H1 (cell line): ENCODE data around the gene PRR35. TPM values are rescaled to one million over a fixed set of nuclear protein-coding genes. Genes with fewer than 3 reads are reported as not detected.

Experiments
- CTCF ChIA-PET: fragments of 300-600 bp; sonication (Branson Sonifier 250); formaldehyde crosslinking; loops from one replicate; lab custom pipeline; 2021; ENCODE audit not compliant: partially characterized antibody; lab: Charles Lee
- POLR2A ChIA-PET: fragments of 300-600 bp; sonication (Branson Sonifier 250); formaldehyde crosslinking; loops from one replicate; lab custom pipeline; 2021; ENCODE audit warnings: inconsistent platforms; ENCODE audit not compliant: partially characterized antibody; lab: Charles Lee
- DNase-seq, 2 experiments: peaks; one replicate each; pipeline versions ENCODE4 v3.0.0 to v3.0.0-alpha.2; 2010 to 2022; ENCODE audit warnings: low spot score in 2 of 2, low read depth in 1 of 2, mixed read lengths in 1 of 2
- FAIRE-seq: peaks from 2 replicates; lab custom pipeline; 2011; peaks lifted over from hg19 to GRCh38; lab: Jason Lieb, UNC
- H2AFZ ChIP-seq: 2 replicates; pipeline ENCODE4 v1.8.1; 2012; ENCODE audit warnings: low read length, inconsistent platforms
- H2AK5ac ChIP-seq: 2 replicates; pipeline ENCODE4 v1.6.1; 2013; ENCODE audit warnings: low read depth, low read length
- H2BK120ac ChIP-seq: replicated peaks from 2 replicates; pipeline ENCODE3; 2013; ENCODE audit warnings: low read depth, low read length, inconsistent platforms
- H2BK12ac ChIP-seq: 2 replicates; pipeline ENCODE4 v1.6.1; 2013; ENCODE audit warnings: low read depth, low read length
- H2BK15ac ChIP-seq: 2 replicates; pipeline ENCODE4 v1.6.1; 2013; ENCODE audit warnings: low read length
- H2BK20ac ChIP-seq: 2 replicates; pipeline ENCODE4 v1.6.1; 2013; ENCODE audit warnings: low read length
- H2BK5ac ChIP-seq: 2 replicates; pipeline ENCODE4 v1.6.1; 2013; ENCODE audit warnings: low read depth, low read length
- H3K14ac ChIP-seq: 2 replicates; pipeline ENCODE4 v1.6.1; 2013; ENCODE audit warnings: inconsistent platforms; ENCODE audit not compliant: insufficient read length
- H3K18ac ChIP-seq: 2 replicates; pipeline ENCODE4 v1.6.1; 2013; ENCODE audit warnings: low read length; ENCODE audit errors: extremely low read depth
- H3K23ac ChIP-seq: 2 replicates; pipeline ENCODE4 v1.6.1; 2013; ENCODE audit warnings: inconsistent platforms; ENCODE audit not compliant: insufficient read length
- H3K23me2 ChIP-seq: 2 replicates; pipeline ENCODE4 v1.6.1; 2013; ENCODE audit warnings: low read depth, low read length
- H3K27ac ChIP-seq: 2 replicates; pipeline ENCODE4 v1.6.1; 2011; ENCODE audit warnings: low read depth, low read length, inconsistent platforms
- H3K27me3 ChIP-seq, 4 experiments: replicated peaks in 1 of 4; 1 replicate in 1 of 4; 2 replicates in 3 of 4; pipeline versions ENCODE4 v1.6.1 to v1.8.1; 2011 to 2013; ENCODE audit warnings: low read length in 3 of 4, mild to moderate bottlenecking in 3 of 4, inconsistent platforms in 2 of 4, mixed read lengths in 2 of 4, moderate library complexity in 1 of 4; ENCODE audit not compliant: control insufficient read depth in 3 of 4, insufficient read depth in 3 of 4; ENCODE audit errors: extremely low read depth in 1 of 4
- H3K36me3 ChIP-seq, 4 experiments: 2 replicates each; pipeline versions ENCODE4 v1.6.1 to v1.8.1; 2011 to 2013; ENCODE audit warnings: mild to moderate bottlenecking in 4 of 4, low read length in 3 of 4, moderate library complexity in 2 of 4, control low read depth in 1 of 4, inconsistent platforms in 1 of 4; ENCODE audit not compliant: insufficient read depth in 4 of 4, control insufficient read depth in 2 of 4
- H3K4ac ChIP-seq: replicated peaks from 2 replicates; pipeline ENCODE3; 2013; ENCODE audit warnings: low read length, low read depth, mixed read lengths, inconsistent platforms; ENCODE audit not compliant: insufficient read length
- H3K4me1 ChIP-seq, 4 experiments: replicated peaks in 1 of 4; 1 replicate in 1 of 4; 2 replicates in 3 of 4; pipeline versions ENCODE4 v1.6.1 to v1.8.1; 2011 to 2013; ENCODE audit warnings: low read length in 3 of 4, inconsistent platforms in 2 of 4, mixed read lengths in 1 of 4; ENCODE audit not compliant: insufficient read depth in 4 of 4, control insufficient read depth in 3 of 4
- H3K4me2 ChIP-seq, 2 experiments: 2 replicates each; pipeline versions ENCODE4 v1.6.1 to v1.8.1; 2011 to 2013; ENCODE audit warnings: low read depth in 2 of 2, low read length in 2 of 2, control low read depth in 1 of 2, inconsistent platforms in 1 of 2, mild to moderate bottlenecking in 1 of 2; ENCODE audit not compliant: insufficient read depth in 1 of 2
- H3K4me3 ChIP-seq, 4 experiments: fragments of 200-600, 300-600 bp in 1 of 4; sonication (generic), shearing (Covaris generic), sonication (Bioruptor Twin) in 1 of 4; 2 replicates each; pipeline versions ENCODE4 v1.5.1 to v1.8.1; 2011 to 2016; ENCODE audit warnings: low read length in 4 of 4, low read depth in 3 of 4, control low read depth in 2 of 4, inconsistent platforms in 2 of 4, mild to moderate bottlenecking in 2 of 4, mixed read lengths in 1 of 4, moderate library complexity in 1 of 4; ENCODE audit not compliant: insufficient read depth in 2 of 4; ENCODE audit errors: extremely low read depth in 1 of 4
- H3K56ac ChIP-seq: replicated peaks from 2 replicates; pipeline ENCODE3; 2013; ENCODE audit warnings: low read depth, mild to moderate bottlenecking, mixed read lengths, low read length, inconsistent platforms; ENCODE audit not compliant: insufficient read length
- H3K79me1 ChIP-seq: 2 replicates; pipeline ENCODE4 v1.6.1; 2013; ENCODE audit warnings: low read depth, low read length, control low read depth
- H3K79me2 ChIP-seq, 2 experiments: 2 replicates each; pipeline versions ENCODE4 v1.6.1 to v1.8.1; 2012 to 2013; ENCODE audit warnings: low read length in 2 of 2, mild to moderate bottlenecking in 2 of 2, inconsistent platforms in 1 of 2; ENCODE audit not compliant: insufficient read depth in 2 of 2, control insufficient read depth in 1 of 2
- H3K9ac ChIP-seq, 4 experiments: replicated peaks in 1 of 4; 1 replicate in 1 of 4; 2 replicates in 3 of 4; pipeline versions ENCODE4 v1.6.1 to v1.8.1; 2011 to 2013; ENCODE audit warnings: low read depth in 3 of 4, low read length in 3 of 4, control low read depth in 2 of 4, mild to moderate bottlenecking in 2 of 4, moderate library complexity in 2 of 4, inconsistent platforms in 1 of 4; ENCODE audit errors: extremely low read depth in 1 of 4
- H3K9me3 ChIP-seq, 2 experiments: 2 replicates each; pipeline versions ENCODE4 v1.6.1 to v1.8.1; 2012 to 2013; ENCODE audit warnings: mild to moderate bottlenecking in 2 of 2, moderate library complexity in 2 of 2, control low read depth in 1 of 2, inconsistent platforms in 1 of 2, low read depth in 1 of 2, low read length in 1 of 2, mixed read lengths in 1 of 2; ENCODE audit not compliant: insufficient read depth in 2 of 2
- H4K20me1 ChIP-seq, 2 experiments: replicated peaks in 1 of 2; 2 replicates each; pipeline versions ENCODE3 to v1.8.1; 2011 to 2013; ENCODE audit warnings: inconsistent platforms in 2 of 2, low read length in 2 of 2, mild to moderate bottlenecking in 1 of 2; ENCODE audit not compliant: insufficient read depth in 2 of 2, control insufficient read depth in 1 of 2
- H4K5ac ChIP-seq: 2 replicates; pipeline ENCODE4 v1.6.1; 2013; ENCODE audit warnings: low read length, low read depth, mixed read lengths, inconsistent platforms; ENCODE audit not compliant: insufficient read length
- H4K8ac ChIP-seq: 2 replicates; pipeline ENCODE4 v1.8.0; 2013; ENCODE audit warnings: mild to moderate bottlenecking, moderate library complexity, low read length, inconsistent platforms; ENCODE audit not compliant: insufficient read depth; ENCODE audit errors: extremely low read depth
- H4K91ac ChIP-seq: replicated peaks from 2 replicates; pipeline ENCODE3; 2013; ENCODE audit warnings: low read length, mixed read lengths, inconsistent platforms; ENCODE audit not compliant: insufficient read length
- JUN ChIP-seq: IDR thresholded peaks from 2 replicates; pipeline ENCODE4 v1.6.1; 2011; ENCODE audit warnings: low read depth, mild to moderate bottlenecking, improper control_type of control experiment, low read length
- JUND ChIP-seq: IDR thresholded peaks from 2 replicates; pipeline ENCODE4 v1.6.1; 2011; ENCODE audit warnings: mild to moderate bottlenecking, improper control_type of control experiment, low read length
- WGBS, 2 experiments: shearing (Covaris generic) in 1 of 2; methylation state at CpG; one replicate each; pipeline versions ENCODE4 v1.1.6 to v1.1.7; 2013 to 2015; ENCODE audit warnings: low lambda C conversion rate in 2 of 2, mixed read lengths in 2 of 2, inconsistent platforms in 1 of 2, low coverage in 1 of 2, missing lambda C conversion rate in 1 of 2; ENCODE audit not compliant: insufficient replicate concordance in 2 of 2, insufficient coverage in 1 of 2, insufficient read length in 1 of 2; ENCODE audit errors: extremely low coverage in 1 of 2, missing lambda C conversion rate in 1 of 2; 5-methylcytosine and 5-hydroxymethylcytosine counted together
- polyA plus RNA-seq, 7 experiments: library from polyadenylated mRNA; depleted of rRNA in 3 of 7; stranded (reverse) in 5 of 7; unstranded in 2 of 7; fragments of >200 nt in 5 of 7; fragments of 200-250 nt in 2 of 7; gene quantifications; 1 replicate in 5 of 7; 2 replicates in 1 of 7; 4 replicates in 1 of 7; pipeline versions ENCODE4 v1.2.1 to v1.2.3, GENCODE V29; 2011 to 2013; ENCODE audit warnings: missing spikeins in 2 of 7, mixed read lengths in 2 of 7
- total RNA-seq: library from RNA; stranded (reverse); fragmentation: NEBNext Ultra II Directional; extraction: Animal tissue kit (Norgen Biotek cat#: 25700); gene quantifications from 2 replicates; pipeline ENCODE4 v1.2.1, GENCODE V29; 2021

PRR35 gene
- total and polyA plus RNA-seq, 2 of the 8 experiments (the other 6 are each of a cell fraction or from before 2014, with no cell fraction given) = 0.38 to 0.50 TPM

- ChIA-PET POLR2A (interaction anchor here (0.7 to 1.2 kb wide), 3 partner anchors 10 to 18 kb away, joined by 3 to 4 read pairs (median 3); partner anchors contain the start of gene NHLRC4), CTCF (interaction anchor here (1.0 to 3.9 kb wide), 5 partner anchors 27 to 235 kb away, joined by 3 to 21 read pairs (median 5); no protein-coding TSS in a partner anchor)
- Histone ChIP-seq H3K18ac (no peak overlapping the region), H4K8ac (no peak overlapping the region), H3K14ac (no peak overlapping the region), H3K27ac (no peak overlapping the region), H3K56ac (no peak overlapping the region), H3K23me2 (no peaks in the 10 kb centered on the region), H3K4me2 (no peak overlapping the region), H2AFZ (no peak overlapping the region), H2BK5ac (no peak overlapping the region), H4K20me1 (peaks cover under 1 to 2% of the 10 kb centered on the region in 2 experiments), H3K23ac (no peak overlapping the region), H4K5ac (no peak overlapping the region)
- no peak for DNase-seq
- 88% methylated on average over 11 of the region's 11 CpGs; no CpG with 5 or more reads in 1 of the 2 experiments for WGBS, 2 experiments
- no peak for TF ChIP-seq JUND
- no peak for TF ChIP-seq JUN
- TF ChIP-seq, all 59 proteins: peak for 0
- H4K91ac ChIP-seq = no peak overlapping the region
- H3K79me2 ChIP-seq = no peaks in the 10 kb centered on the region
- no peak overlapping the region for H3K4ac ChIP-seq
- H2BK12ac ChIP-seq = no peak overlapping the region
- H3K4me3 ChIP-seq = no peak overlapping the region
- H2BK20ac ChIP-seq = no peak overlapping the region
- H2BK15ac ChIP-seq = no peak overlapping the region
- no peaks in the 10 kb centered on the region; the same call in 1 of the 2 replicates for H3K79me1 ChIP-seq
- H3K9me3 ChIP-seq = no peaks in the 10 kb centered on the region
- peaks cover 0 to 19% (median 2%) of the 10 kb centered on the region in 4 experiments; a peak in 1 of 8 replicates for H3K36me3 ChIP-seq
- H3K4me1 ChIP-seq = peaks cover 0 to 3% (median 0%) of the 10 kb centered on the region in 4 experiments; a peak in 3 of 7 replicates
- no peak overlapping the region for H2AK5ac ChIP-seq
- FAIRE-seq = no peak
- peaks cover 0 to 15% (median 8%) of the 10 kb centered on the region in 4 experiments; a peak in 5 of 7 replicates for H3K27me3 ChIP-seq
- H3K9ac ChIP-seq = no peak overlapping the region
- no peak overlapping the region for H2BK120ac ChIP-seq
Observed at GRCh38 chr16:554297-554621, 5.9 kb upstream of the PRR35 start.
